ENCODE results near the gene CLMP.

Gene CLMP

GRCh38 chr11:123195188-123196059 is at the start of gene CLMP:
TSS of gene CLMP (minus strand) at chr11:123195248. CDS start at chr11:123194940, 308 bp downstream.
- no peak for DNase-seq (ENCODE audit: low read depth)

GRCh38 chr11:123241874-123242543 is 47.0 kb upstream of the CLMP start:
- no peak for DNase-seq (ENCODE audit: low read depth)

- DNase-seq (ENCODE audit: low read depth), result no peak
Observed at GRCh38 chr11:123241294-123241693, 46.2 kb upstream of the CLMP start.

- DNase-seq (ENCODE audit: low read depth), result no peak
Observed at GRCh38 chr11:123239191-123240150, 44.4 kb upstream of the CLMP start.

- DNase-seq (ENCODE audit: low read depth), result no peak
Observed at GRCh38 chr11:123238297-123238696, 43.2 kb upstream of the CLMP start.

- DNase-seq (ENCODE audit: low read depth), result no peak
Observed at GRCh38 chr11:123236879-123237278, 41.8 kb upstream of the CLMP start.

GRCh38 chr11:123235656-123236261 is 40.7 kb upstream of the CLMP start:
- DNase-seq (ENCODE audit: low read depth), result no peak

GRCh38 chr11:123235117-123235655 is 40.1 kb upstream of the CLMP start:
- DNase-seq (ENCODE audit: low read depth), result peak; percentile 47

GRCh38 chr11:123233975-123234334 is 38.9 kb upstream of the CLMP start:
- no peak for DNase-seq (ENCODE audit: low read depth)

GRCh38 chr11:123233280-123233974 is 38.4 kb upstream of the CLMP start:
- no peak for DNase-seq (ENCODE audit: low read depth)

- no peak for DNase-seq (ENCODE audit: low read depth)
Observed at GRCh38 chr11:123231777-123232176, 36.7 kb upstream of the CLMP start.

- no peak for DNase-seq (ENCODE audit: low read depth)
Observed at GRCh38 chr11:123231256-123231655, 36.2 kb upstream of the CLMP start.

GRCh38 chr11:123230346-123230745 is 35.3 kb upstream of the CLMP start:
- DNase-seq (ENCODE audit: low read depth), result no peak

- no peak for DNase-seq (ENCODE audit: low read depth)
Observed at GRCh38 chr11:123228496-123229163, 33.6 kb upstream of the CLMP start.

GRCh38 chr11:123227763-123228495 is 32.9 kb upstream of the CLMP start:
- no peak for DNase-seq (ENCODE audit: low read depth)

GRCh38 chr11:123221584-123221983 is 26.5 kb upstream of the CLMP start:
- DNase-seq (ENCODE audit: low read depth), result no peak

GRCh38 chr11:123221096-123221561 is 26.1 kb upstream of the CLMP start:
- DNase-seq (ENCODE audit: low read depth), result no peak

- DNase-seq (ENCODE audit: low read depth), result no peak
Observed at GRCh38 chr11:123219066-123219690, 24.1 kb upstream of the CLMP start.

- no peak for DNase-seq (ENCODE audit: low read depth)
Observed at GRCh38 chr11:123218451-123218850, 23.4 kb upstream of the CLMP start.

All from activated T-cell treated with anti-CD3 and anti-CD28 coated beads for 48 hours (primary cell).